ENCODE data around the gene USP40.

GRCh38 chr2:233434666-233435330 lies 131.8 kb downstream of the USP40 start:
- TF ChIP-seq CTCF (IDR thresholded peaks at IDR 0.05) (no peak), POLR2A (IDR thresholded peaks at IDR 0.05) (no peak)

Data from thyroid gland (tissue), 4 donors.